ENCODE results near the gene SYCE1.
"Not testable (repeated sequence)": the region's sequence is repeated elsewhere in the genome, so short reads cannot be mapped to it uniquely, and the experiment has no call there.

SYCE1 gene

DNA sequence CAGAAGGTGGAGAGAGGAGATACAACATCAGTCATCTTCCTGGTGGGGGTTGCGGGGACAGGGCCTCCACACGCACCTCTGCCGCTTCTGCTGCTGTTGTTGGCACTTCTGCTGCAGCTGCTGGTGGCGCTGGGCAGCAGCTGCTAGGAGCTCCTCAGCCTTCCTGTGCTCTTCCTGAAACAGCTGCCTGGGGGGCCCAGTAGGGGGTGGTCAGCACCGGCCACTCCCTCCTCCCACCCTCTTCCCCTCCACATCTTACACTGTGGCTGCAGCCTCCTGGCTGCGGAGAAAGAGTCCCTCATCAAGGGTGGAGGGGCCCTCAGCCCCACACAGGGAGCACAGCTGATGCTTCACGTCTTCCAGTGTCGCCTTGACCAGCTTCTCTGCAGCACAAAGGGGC lies 9.9 kb downstream of the SYCE1 start:
- no peak for DNase-seq

DNA sequence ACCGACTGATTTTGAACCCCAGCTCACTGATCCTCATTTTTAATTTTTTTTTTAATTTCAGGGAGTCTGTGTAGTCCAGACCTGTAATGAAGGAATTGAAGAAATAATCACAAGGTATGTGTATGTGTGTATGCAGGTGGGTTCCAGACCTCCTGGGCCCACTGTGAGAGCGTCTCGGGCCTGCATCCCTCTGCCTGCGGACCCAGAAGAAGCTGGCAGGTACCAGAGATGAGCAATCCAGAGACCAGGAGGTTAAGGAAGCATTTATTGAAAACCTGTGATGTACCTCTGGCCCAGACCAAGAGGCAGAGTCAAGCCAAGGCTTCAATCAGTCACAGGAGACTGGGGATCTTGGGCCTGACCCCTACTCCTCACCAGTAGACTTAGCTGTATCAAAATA lies 10.8 kb downstream of the SYCE1 start:
- no peak for DNase-seq

DNA sequence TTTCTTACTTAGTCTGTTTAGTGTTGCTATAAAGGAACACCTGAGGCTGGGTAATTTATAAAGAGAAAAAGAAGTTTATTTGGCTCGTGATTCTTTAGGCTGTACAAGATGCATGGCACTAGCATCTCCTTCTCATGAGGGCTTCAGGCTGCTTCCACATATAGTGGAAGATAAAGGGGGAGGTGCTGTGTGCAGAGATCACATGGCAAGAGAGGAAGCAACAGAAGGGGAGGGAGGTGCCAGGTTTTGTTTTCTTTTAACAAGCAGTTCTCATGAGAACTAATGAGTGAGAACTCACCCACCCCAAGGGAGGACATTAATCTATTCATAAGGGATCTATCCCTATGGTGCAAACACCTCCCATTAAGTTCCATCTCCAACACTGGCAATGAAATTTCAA lies 20.9 kb downstream of the SYCE1 start:
- no peak for DNase-seq

DNA sequence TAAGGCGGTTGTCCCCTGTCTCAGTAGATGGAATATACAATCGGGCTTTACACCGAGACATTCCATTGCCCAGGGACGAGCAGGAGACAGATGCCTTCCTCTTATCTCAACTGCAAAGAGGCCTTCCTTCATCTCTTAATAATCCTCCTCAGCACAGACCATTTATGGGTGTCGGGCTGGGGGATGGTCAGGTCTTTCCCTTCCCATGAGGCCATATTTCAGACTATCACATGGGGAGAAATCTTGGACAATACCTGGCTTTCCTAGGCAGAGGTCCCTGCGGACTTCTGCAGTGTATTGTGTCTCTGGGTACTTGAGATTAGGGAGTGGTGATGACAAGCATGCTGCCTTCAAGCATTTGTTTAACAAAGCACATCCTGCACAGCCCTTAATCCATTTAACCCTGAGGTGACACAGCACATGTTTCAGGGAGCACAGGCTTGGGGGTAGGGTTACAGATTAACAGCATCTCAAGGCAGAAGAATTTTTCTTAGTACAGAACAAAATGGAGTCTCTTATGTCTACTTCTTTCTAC lies 23.9 kb downstream of the SYCE1 start:
- DNase-seq = not testable (repeated sequence)

DNA sequence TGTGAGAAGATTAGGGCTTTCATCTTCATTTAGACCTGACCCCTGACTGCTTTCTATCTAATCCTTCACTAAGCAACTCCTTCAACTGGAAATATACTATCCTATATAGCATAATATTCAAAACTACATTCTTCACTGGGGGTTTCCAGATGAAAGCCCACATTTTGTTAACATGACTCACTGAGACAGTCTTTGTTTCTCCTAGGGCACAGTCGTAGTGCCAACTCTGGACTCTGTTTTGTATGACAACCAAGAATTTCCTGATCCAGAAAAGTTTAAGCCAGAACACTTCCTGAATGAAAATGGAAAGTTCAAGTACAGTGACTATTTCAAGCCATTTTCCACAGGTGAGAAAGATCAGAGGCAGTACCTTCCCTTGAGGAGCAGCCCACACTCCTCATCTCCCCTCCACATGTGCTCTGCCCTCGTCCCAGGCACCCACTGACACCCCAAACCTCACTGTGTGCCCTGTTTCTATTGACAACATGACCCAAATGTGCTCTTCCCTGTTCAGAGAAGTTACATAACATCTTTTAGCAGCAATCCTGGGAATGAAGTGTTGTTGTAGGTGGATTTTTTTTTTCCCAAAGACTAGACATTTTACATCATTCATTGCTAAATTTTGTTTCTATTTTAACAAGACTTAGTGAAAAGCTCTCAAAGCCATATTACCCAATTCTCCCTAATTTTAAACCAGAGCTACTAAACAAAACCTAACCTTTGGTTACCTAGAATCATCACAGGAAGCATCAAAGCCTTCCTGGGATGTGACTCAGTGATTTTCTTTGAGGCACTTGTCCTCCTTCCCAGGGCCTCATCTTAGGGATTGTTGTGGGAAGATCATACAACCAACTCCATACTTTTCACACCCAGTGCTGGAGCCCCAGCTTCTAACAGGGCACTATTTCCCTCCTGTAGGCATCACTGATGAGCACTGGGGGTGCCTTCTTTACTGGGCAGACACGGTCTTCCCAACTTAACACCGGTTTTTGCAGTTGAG lies 27.5 kb downstream of the SYCE1 start:
- DNase-seq = no peak

DNA sequence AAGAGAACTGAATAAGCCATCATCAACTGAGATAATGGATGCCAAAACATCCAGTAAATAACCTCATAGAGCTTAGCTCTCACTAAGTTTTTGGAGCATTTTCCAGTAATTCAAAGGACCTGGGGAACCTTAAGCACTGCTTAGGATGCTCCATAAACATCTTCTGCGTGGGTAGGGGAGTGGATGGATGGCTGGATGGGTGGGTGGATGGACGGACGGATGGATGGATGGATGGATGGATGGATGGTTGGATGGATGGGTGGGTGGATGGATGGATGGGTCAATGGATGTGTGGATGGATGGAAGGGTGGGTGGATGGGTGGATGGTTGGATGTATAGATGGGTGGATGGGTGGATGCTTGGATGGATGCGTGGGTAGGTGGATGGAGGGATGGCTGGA lies 29.2 kb downstream of the SYCE1 start:
- DNase-seq = no peak

DNA sequence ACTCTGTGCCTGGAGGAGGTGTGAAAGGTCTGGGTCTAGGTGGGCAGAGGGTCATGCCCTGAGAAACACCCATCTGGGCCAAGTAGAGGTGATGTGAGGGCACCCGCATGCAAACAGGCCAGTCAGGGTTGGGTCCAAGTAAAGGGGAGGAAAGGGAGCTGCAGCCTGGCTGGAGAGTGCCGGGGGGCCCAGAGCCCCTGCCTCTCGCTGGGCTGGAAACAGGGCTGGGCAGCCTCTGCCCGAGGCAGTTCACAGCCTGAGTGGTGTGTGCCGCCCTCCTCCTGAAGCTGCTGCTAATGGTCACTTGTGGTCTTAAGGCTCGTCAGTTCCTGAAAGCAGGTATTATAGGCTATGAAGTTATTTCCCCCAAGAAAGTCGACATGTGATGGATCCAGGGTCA lies 31.0 kb downstream of the SYCE1 start:
- no peak for DNase-seq

DNA sequence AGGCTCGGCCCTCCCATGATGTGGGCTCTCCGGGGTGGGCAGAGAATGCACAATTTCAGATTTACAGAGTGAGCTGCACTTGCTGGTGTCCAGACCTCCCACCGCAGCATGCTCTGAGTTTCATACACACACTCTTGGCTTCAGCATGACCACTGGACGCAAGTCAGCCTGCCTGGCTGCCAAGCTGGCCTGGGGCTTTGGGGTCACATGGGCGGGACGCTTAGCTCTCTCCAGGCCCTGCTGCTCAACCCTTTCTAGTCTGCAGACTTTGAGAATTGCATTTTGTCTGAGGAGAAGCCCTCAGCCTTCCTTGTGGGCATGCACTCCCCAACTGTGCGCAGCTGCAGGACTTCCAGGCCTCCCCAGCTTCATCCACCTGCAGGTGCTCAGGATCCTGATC lies 32.5 kb downstream of the SYCE1 start:
- DNase-seq = no peak

DNA sequence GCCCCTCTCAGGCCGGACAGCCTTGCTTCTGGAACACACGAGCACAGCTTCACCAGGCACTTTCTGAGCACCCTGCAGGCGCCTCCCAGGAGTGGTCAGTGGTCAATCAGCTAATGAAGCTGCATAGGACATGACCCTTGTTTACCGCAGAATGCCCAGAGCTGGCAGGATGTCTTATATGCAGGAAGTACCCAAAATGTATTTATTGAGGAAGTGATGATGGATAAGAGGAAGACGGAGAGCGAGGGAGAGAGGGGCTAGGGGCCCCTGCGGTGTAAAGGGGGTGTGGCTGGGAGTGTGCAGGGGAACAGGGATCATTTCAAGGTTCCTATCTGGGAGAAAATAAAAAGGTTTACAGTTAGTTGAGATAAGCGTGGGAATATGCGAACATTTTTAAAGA lies 34.9 kb downstream of the SYCE1 start:
- DNase-seq = no peak

DNA sequence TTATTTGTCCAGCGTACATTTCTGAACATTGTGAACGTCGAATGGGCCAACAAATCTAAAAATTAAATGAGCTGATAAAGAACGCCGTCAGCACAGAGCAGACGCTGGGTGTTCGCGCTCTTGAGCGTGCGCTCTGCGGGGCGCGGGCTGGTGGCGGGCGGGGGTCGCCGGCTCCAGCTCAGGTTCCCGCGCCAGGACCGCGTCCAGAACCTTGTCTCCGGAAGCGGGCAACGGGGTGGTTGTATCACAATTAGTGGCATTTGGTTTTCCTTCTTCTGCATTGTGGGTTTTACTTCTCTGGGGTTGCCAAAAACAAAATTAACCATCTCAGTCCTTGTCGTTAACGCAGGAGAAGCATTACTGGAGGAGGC lies 35.8 kb downstream of the SYCE1 start:
- DNase-seq = no peak

DNA sequence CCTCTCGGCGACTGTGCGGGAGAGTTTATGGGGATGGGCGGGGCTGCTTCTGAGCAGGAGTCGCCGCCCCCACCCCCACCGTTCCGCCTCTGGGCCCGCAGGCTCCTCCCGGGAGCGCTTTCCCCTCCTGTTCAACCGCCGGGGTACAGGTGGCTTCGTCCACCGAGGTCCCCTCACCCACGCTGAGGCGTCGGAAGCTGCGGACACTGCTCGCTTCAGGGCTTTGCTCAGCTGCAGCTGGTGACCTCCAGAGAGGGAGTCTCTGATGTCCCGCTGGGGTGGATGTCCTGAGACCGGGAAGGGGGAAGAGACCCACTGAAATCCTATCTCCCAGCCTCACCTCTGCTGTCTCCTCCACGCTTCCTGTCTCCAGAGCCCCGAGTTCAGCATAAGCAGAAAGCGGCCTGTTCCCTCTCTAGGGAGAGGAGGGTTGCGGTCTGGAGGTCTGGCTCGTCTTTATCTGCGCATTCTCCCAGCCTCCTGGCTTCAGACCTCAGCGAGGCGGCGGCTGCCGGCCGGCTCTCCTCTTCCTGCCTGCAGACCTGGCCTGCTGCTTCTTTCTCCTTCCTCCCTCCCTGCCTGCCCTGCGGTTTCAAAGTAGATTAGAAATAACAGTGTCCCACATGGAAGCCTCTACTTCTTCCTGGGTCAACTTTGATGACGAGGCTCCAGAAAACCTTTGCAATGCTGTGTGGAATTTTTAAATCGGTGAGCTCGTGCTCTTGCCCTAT lies 36.4 kb downstream of the SYCE1 start:
- no peak for DNase-seq

DNA sequence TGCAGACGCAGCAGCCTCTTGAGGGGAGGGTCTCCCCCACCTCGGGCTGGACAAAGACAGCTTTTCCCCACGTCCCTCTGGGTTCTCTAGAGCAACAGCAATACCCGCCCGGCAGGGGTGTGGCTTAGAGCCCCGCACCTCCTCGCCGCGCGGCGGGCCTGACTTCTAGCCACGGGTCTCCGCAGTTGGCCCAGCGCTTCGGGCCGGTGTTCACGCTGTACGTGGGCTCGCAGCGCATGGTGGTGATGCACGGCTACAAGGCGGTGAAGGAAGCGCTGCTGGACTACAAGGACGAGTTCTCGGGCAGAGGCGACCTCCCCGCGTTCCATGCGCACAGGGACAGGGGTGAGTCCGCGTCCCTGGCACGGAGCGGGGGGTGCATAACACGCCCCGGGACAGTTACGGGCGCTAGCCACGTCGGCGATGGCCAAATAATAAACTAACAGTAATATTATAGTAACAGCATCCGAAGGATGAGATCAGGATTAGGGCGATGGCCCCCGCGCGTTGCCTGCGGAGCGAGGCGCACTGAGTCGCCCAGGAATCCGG lies 37.0 kb downstream of the SYCE1 start:
- DNase-seq = no peak

DNA sequence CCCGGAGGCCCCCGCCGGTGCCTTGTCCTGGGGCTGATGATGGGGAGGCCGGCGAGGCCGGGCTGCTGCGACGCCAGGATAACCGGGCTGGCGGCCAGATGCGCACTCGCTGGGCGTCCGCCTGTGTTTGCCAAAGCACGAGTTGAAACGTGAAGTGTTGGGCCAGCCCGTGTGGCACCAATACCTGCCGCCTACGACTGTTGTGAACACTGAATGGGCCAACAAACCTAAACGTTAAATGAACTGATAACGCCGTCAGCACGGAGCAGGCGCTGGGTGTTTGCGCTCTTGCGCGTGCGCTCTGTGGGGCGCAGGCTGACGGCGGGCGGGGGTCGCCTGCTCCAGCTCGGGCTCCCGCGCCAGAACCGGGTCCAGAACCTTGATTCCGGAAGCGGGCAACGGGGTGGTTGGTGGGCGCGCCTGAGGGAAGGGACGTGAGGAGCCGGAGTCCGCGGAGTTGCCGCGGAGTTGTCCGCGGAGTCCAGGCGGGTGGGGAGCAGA lies 37.6 kb downstream of the SYCE1 start:
- DNase-seq = no peak

DNA sequence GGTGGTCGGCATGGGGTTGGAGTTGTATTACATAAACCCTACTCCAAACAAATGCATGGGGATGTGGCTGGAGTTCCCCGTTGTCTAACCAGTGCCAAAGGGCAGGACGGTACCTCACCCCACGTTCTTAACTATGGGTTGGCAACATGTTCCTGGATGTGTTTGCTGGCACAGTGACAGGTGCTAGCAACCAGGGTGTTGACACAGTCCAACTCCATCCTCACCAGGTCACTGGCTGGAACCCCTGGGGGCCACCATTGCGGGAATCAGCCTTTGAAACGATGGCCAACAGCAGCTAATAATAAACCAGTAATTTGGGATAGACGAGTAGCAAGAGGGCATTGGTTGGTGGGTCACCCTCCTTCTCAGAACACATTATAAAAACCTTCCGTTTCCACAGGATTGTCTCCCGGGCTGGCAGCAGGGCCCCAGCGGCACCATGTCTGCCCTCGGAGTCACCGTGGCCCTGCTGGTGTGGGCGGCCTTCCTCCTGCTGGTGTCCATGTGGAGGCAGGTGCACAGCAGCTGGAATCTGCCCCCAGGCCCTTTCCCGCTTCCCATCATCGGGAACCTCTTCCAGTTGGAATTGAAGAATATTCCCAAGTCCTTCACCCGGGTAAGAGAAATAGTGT lies 38.3 kb downstream of the SYCE1 start, which contains the start of gene CYP2E1:
Gene CYP2E1, plus strand, starts transcription at position 407 of the 632 bp plus-strand sequence. Its CDS starts 33 bp downstream, at position 440.
- no peak for DNase-seq

DNA sequence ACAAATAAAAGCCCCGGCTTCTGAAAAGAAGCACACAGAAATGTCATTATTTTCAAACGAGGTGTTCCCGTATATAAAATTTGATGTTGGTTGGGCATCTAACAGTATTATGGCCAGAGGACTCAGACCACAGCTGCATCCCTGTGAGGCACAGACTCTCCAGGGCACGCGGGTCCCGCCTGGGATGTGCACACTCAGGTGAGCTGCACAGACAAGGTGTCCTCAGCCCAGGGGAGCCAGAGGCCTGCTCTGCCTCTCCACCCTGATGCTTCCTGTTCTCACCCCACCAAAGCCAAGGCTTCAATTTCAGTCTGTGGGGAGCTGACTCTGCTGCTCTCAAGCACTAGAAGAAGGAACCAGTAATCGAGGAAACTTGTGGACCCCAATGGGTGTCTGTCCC lies 39.9 kb downstream of the SYCE1 start:
- no peak for DNase-seq

DNA sequence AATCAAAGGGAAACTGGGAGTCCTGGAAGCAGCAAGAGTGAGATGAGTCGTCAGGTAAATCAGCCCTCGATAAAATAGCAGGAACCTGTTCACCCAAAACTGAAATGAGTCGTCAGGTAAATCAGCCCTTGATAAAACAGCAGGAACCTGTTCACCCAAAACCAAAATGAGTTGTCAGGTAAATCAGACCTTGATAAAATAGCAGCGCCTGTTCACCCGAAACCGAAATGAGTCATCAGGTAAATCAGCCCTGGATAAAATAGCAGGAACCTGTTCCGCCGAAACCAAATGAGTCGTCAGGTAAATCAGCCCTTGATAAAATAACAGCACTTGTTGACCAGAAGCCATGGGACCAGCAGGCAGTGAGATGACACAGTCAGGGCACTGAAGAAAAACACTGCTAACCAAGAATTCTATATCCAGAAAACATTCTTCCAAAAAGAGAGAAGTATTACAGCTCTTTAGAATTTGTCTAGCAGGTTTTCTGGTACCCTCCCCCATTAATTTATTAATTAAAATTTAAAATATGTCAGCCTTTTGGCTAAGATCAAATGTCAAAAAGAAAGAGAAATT lies 41.7 kb downstream of the SYCE1 start:
- no peak for DNase-seq

DNA sequence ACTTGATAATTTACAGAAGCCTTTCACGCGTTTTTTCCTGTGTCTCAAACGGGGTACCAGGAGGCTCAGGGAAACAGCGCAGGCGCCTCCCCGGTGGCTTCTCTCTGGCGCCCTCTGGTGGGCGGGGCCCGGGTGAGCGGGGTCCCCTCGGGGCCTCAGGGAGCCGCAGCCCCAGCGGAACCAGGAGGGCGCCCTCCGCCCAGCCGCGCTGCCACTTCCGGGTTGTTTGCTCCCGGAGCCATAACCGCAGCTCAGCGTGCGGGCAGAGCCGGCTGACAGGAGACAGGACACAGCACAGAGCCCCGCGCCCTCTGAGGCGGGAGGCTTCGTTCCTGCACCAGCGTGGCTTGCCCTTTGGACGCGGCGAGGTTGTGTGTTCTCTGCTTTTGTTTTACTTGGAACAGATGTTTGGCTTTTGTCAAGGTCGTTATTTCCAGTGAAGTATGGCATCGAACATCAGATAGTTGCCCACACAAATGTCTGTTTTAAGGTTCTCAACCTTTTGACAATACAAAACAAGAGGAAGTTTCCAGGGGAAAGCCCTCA lies 45.1 kb downstream of the SYCE1 start:
- DNase-seq = peak; percentile 91

DNA sequence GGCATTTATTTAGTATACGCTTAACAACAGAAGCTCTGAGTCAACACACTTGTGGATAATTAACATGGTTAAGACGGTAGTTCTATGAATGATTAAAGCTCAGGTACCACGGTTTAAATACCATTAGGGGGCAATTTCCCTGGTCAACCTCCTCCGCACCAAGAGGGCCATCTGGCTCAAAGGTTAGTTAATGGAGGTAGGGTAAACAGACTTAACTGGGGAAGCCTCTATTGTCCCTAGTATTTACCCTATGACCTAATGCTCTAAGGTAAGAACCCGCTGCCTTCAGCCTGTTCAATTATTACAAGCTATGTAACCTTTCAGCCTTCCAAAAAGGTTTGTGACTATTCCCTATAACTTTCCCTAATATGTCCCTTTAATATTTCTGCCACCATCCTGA lies 46.9 kb downstream of the SYCE1 start:
- DNase-seq = not testable (repeated sequence)

DNA sequence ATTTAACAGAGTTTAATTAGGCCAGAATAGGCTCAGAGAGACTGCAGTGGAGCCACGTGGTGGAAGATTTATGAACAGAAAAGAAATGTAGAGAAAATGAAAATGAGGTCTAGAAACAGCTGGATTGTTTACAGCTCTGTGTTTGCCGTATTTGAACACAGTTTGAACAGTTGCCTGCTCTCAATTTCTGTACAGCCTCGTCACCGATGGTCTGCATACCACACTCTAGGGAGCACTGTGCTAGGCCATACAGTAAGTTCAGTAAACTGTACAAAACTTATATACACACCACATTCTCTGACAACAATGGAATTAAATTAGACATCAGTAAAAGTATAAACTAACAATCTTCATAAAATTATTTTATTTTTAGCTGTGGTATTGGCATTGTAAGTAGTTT lies 49.3 kb downstream of the SYCE1 start:
- no peak for DNase-seq

DNA sequence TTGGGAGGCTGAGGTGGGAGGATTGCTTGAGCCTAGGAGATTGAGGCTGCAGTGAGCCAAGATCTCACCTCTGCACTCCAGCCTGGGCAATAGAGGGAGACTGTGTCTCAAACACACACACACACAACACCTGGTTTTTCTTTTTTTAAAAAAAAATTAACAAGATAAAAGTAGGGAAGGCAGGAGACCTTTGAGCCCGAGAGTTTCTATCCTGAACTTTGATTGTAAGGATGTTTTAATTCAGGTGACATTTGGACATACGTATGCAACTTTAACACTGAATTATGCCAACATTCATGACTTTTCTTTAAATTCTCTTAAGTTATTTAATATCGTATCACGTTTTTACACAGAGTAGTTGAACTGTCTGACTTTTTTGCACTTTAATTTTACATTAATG lies 49.9 kb downstream of the SYCE1 start:
- DNase-seq = no peak

DNA sequence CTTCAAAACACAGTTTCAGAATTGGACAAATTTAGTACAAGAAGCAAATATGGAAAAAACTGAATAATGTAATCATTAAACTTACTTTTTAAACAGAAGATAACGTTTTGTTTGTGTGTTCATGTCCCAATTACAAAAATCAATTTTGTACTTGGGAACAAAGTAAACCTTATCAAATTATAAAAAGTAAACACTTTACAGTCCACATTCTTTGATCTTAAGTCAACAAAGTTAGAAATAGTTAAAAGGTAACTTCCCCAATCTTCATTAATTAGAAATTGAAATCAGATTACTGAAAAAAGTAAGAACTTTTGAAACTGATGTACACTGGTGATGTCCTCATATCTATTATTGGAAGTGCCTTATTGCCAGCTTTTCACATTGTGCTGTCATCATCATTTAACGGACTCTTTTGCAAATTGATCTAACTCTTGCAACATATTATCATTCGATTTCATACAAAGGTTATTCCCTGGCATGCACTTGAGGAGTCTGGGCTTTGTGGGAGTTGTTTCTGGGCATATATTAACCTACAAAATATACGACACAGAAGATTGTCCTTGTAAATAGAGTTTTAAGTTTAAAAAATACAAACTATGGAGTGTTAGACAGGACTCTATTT lies 53.4 kb downstream of the SYCE1 start:
- no peak for DNase-seq

DNA sequence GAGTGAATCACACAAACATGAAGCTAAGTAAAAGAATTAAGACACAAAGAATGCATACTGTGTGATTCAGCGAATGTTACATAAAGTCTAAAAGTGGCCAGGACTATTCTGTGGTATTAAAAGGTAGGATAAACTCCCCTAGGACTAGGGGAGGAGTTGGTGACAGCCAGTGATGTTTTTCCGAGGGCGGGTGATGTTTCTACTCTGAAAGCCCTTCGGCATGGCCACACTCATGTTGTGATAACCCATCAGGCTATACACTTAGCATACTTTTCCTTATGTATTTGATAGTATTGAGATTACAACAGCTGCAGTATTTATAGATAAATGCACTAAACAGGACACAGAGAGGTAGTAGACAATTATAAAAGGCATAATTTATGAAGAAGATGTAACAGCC lies 54.0 kb downstream of the SYCE1 start:
- DNase-seq = no peak

Measured in activated CD4-positive, CD25-positive, alpha-beta regulatory T cell treated with anti-CD3 and anti-CD28 coated beads, Interleukin-2, amount 50 U/mL, for 72 hours (primary cell).